Bronchial epithelial cell (primary cell): ENCODE measurements around the gene NPR1. TPM values are rescaled to one million over a fixed set of nuclear protein-coding genes. Genes with fewer than 3 reads are reported as not detected.
"Not testable (repeated sequence)": the region's sequence is repeated elsewhere in the genome, so short reads cannot be mapped to it uniquely, and the experiment has no call there.

Source experiments
- DNase-seq: peaks from one replicate; pipeline ENCODE4 v3.0.0-alpha.2; 2010; ENCODE audit warnings: low read depth
- FAIRE-seq: peaks from 2 replicates; lab custom pipeline; 2011; peaks lifted over from hg19 to GRCh38; lab: Jason Lieb, UNC
- H3K27me3 ChIP-seq: 2 replicates; pipeline ENCODE4 v1.5.1; 2011; ENCODE audit warnings: low read length; ENCODE audit not compliant: control insufficient read depth, insufficient read depth
- H3K36me3 ChIP-seq: 2 replicates; pipeline ENCODE4 v1.5.1; 2011; ENCODE audit warnings: low read length; ENCODE audit not compliant: control insufficient read depth, insufficient read depth
- H3K4me3 ChIP-seq: 2 replicates; pipeline ENCODE4 v1.5.1; 2011; ENCODE audit warnings: mild to moderate bottlenecking, low read depth, low read length, control low read depth
- total RNA-seq: library from RNA; depleted of rRNA; stranded (reverse); fragments of >200 nt; gene quantifications from 2 replicates; pipeline ENCODE4 v1.2.1, GENCODE V29; 2014
- TF ChIP-seq, protein P1 (sequence below): IDR thresholded peaks from 2 replicates; pipeline ENCODE4 v1.5.1; 2011; ENCODE audit warnings: mild to moderate bottlenecking, moderate library complexity, low read length, control low read depth, inconsistent platforms; ENCODE audit not compliant: insufficient read depth, severe bottlenecking

Gene NPR1
- total RNA-seq, 1 donor from 2014 or later = under 0.01 TPM

DNA sequence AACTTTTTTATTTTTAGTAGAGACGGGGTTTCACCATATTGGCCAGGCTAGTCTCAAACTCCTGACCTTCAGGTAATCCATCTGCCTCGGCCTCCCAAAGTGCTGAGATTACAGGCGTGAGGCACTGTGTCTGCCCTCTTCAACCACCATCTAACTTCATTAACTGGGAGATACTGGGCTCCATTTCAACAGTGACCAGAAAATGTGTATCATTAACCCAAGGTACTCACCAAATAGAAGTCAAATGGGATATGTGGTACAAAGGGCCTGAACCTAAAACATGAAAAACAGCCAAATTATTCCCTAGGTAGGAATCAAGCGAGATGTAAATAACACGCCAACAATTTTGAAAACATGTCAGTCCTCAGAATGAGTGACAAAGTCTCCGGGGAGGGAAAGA, 8.9 kb upstream of the NPR1 start:
- H3K36me3 ChIP-seq = peaks cover 28% of the 10 kb centered on the region
- no peak for FAIRE-seq

DNA sequence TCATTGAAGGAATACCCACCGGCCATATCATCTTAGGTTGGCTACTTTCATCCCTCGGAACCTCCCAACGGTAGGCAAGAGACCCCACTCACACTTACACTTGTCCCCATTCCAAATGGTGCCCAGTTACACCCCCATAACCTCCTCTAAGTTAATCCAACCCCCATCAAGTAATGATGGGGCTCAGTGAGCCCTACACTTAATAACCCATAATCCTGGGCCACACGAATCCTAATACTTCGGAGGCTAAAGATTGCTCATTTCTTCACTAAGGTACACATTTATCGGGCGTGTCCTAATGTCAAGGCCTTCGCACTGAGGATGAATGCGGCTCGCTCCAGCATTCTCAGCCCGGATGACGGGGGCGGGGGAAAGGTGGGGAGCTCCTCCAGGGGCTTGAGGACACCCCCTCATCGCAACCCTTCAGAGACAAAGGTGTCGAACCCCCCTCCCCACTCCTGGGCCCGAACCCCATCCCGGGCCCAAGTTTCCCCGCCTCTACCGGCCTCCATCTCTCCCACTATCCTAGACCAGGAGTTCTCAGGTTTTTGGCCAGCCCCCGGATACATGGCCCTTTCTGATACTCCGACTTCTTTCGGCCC, 8.1 kb upstream of the NPR1 start:
- FAIRE-seq = no peak

More for the DNA sequence above, 8.9 kb upstream of the NPR1 start:
- H3K27me3 ChIP-seq = no peaks in the 10 kb centered on the region
- DNase-seq = no peak
- peak overlapping the region; percentile 88 for H3K4me3 ChIP-seq
- TF ChIP-seq, protein P1, sequence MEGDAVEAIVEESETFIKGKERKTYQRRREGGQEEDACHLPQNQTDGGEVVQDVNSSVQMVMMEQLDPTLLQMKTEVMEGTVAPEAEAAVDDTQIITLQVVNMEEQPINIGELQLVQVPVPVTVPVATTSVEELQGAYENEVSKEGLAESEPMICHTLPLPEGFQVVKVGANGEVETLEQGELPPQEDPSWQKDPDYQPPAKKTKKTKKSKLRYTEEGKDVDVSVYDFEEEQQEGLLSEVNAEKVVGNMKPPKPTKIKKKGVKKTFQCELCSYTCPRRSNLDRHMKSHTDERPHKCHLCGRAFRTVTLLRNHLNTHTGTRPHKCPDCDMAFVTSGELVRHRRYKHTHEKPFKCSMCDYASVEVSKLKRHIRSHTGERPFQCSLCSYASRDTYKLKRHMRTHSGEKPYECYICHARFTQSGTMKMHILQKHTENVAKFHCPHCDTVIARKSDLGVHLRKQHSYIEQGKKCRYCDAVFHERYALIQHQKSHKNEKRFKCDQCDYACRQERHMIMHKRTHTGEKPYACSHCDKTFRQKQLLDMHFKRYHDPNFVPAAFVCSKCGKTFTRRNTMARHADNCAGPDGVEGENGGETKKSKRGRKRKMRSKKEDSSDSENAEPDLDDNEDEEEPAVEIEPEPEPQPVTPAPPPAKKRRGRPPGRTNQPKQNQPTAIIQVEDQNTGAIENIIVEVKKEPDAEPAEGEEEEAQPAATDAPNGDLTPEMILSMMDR = no peak

DNA sequence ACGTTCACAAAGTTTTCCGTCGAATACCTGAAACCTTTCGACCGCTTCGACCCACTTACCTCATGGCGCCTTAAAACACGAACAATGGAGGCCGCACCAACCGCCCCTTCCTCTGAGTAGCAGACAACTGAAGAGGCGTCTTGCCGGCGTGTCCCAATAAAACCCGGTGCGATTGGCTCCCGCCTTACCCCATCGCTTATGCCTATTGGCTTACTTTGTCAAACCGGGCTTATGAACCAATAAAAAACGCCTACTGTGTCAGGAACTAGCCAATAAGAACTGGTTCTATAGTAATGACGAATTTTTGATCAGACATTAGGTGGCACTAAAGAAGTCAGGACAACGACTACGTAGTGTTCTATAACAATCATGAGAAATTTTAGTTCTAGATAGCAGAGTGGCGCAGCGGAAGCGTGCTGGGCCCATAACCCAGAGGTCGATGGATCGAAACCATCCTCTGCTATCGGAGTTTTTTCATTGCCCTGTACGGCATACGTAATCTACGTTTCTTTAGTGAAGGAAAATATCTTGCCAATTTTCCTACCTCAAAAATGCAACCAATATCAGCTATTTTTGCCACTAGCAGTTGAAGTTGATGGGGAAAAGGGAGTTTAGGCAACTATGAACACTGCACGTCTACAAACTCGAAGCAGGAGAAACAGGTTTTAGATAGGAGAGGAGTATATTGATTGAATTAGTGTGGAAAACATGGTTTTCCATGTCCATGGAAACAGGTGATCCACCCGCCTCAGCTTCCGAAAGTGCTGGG, 7.4 kb upstream of the NPR1 start, which contains the start of gene ILF2:
TSS of gene ILF2 (minus strand) at position 135 of the 769 bp plus-strand sequence. CDS start at position 64, 71 bp downstream.
- DNase-seq (peak; percentile 100), FAIRE-seq (no peak)
- no peaks in the 10 kb centered on the region for H3K27me3 ChIP-seq
- peak within 1 kb of the TSS; percentile 88 for H3K4me3 ChIP-seq
- TF ChIP-seq, protein P1 = peak; percentile 19
- H3K36me3 ChIP-seq = peaks cover 19% of the 10 kb centered on the region

More for the DNA sequence above, 8.1 kb upstream of the NPR1 start:
- no peaks in the 10 kb centered on the region for H3K27me3 ChIP-seq
- no peak for DNase-seq
- TF ChIP-seq, protein P1 = no peak
- H3K36me3 ChIP-seq = peaks cover 25% of the 10 kb centered on the region
- peak overlapping the region; percentile 88 for H3K4me3 ChIP-seq

DNA sequence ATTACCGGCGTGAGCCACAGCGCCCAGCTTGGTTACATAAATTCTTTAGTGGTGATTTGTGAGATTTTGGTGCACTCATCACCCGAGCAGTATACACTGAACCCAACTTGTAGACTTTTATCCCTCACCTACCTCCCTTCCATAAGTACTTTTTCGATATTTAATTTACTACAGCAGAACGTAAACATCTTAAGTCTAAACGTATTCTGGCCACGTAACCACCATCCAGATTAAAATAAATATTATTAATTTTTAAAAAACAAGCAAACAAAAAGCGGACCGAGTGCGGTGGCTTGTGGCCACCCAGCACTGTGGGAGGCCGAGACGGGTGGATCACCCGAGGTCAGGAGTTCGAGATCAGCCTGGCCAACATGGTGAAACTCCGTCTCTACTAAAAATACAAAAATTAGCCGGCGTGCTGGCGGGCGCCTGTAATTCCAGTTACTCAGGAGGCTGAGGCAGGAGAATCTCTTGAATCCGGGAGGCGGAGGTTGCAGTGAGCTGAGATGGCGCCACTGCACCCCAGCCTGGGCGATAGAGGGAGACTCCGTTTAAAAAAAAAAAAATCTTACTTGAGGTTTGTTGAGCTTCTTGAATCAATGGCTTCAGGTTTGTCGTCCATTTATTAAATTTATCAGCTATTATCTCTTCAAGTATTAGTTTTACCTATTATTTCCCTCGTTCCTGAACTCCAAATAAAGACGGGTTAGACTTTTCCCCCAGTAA, 6.7 kb upstream of the NPR1 start:
- not testable (repeated sequence) for DNase-seq, FAIRE-seq, H3K27me3 ChIP-seq
- Histone ChIP-seq H3K36me3 (peaks cover 15% of the 10 kb centered on the region), H3K4me3 (peak overlapping the region; percentile 46)

DNA sequence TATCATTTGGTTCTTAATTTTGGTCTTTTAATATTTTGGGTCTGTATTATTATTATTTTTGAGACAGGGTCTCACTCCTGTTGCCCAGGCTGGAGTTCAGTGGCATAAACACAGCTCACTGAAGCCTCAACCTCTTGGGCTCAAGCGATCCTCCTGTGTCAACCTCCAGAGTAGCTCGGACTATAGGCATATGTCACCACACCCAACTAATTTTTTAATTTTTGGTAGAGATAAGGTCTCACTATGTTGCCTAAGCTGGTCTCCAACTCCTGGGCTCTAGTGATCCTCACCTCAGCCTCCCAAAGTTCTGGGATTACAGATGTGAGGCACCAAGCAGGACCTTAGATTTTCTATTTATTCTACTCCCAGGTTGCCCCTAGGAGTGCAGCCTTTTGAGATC, 5.0 kb upstream of the NPR1 start:
- TF ChIP-seq, protein P1 = no peak
- DNase-seq = no peak
- no peak overlapping the region for H3K4me3 ChIP-seq
- peaks cover 5% of the 10 kb centered on the region for H3K36me3 ChIP-seq
- no peak for FAIRE-seq
- peaks cover 7% of the 10 kb centered on the region for H3K27me3 ChIP-seq
